CD14-positive monocyte (primary cell): ENCODE results near the gene NPSR1. TPM values are rescaled to one million over a fixed set of nuclear protein-coding genes. Genes with fewer than 3 reads are reported as not detected.

Source experiments
- DNase-seq, 3 donors: peaks; one replicate each; pipeline ENCODE4 v3.0.0-alpha.2; 2011 to 2022
- H2AFZ ChIP-seq: 2 replicates; pipeline ENCODE4 v1.6.0; 2012; ENCODE audit warnings: mild to moderate bottlenecking, low read depth, low read length, inconsistent platforms; ENCODE audit not compliant: insufficient read depth, poor library complexity, severe bottlenecking
- H3K27ac ChIP-seq, 2 donors: 1 replicate in 1 of 2; 2 replicates in 1 of 2; pipeline ENCODE4 v1.5.1; 2012 to 2013; ENCODE audit warnings: low read length in 2 of 2, control low read depth in 1 of 2, inconsistent platforms in 1 of 2, low read depth in 1 of 2, mild to moderate bottlenecking in 1 of 2
- H3K27me3 ChIP-seq, 2 donors: one replicate each; pipeline versions ENCODE4 v1.6.0 to v1.6.1; 2011 to 2013; ENCODE audit warnings: low read length in 2 of 2; ENCODE audit not compliant: control insufficient read depth in 2 of 2, insufficient read depth in 2 of 2
- H3K36me3 ChIP-seq, 2 donors: replicated peaks in 1 of 2; 1 replicate in 1 of 2; 2 replicates in 1 of 2; pipeline versions ENCODE4 v1.5.1 to v1.6.1; 2012 to 2013; ENCODE audit warnings: low read length in 2 of 2, control low read depth in 1 of 2, inconsistent platforms in 1 of 2, mild to moderate bottlenecking in 1 of 2; ENCODE audit not compliant: insufficient read depth in 2 of 2, control insufficient read depth in 1 of 2
- H3K4me1 ChIP-seq, 2 donors: 1 replicate in 1 of 2; 2 replicates in 1 of 2; pipeline versions ENCODE4 v1.5.1 to v1.6.1; 2012 to 2013; ENCODE audit warnings: low read length in 2 of 2, control low read depth in 1 of 2, inconsistent platforms in 1 of 2, mild to moderate bottlenecking in 1 of 2, moderate library complexity in 1 of 2; ENCODE audit not compliant: insufficient read depth in 2 of 2, control insufficient read depth in 1 of 2
- H3K4me2 ChIP-seq: replicated peaks from 2 replicates; pipeline ENCODE3; 2012; ENCODE audit warnings: low read length, moderate library complexity, mild to moderate bottlenecking; ENCODE audit not compliant: poor library complexity, severe bottlenecking; ENCODE audit errors: extremely low read depth
- H3K4me3 ChIP-seq, 3 experiments: fragments of 200-600 bp in 1 of 3; sonication (generic) in 1 of 3; replicated peaks in 1 of 3; 1 replicate in 2 of 3; 2 replicates in 1 of 3; pipeline ENCODE4 v1.5.1; 2011 to 2013; ENCODE audit warnings: low read length in 3 of 3, mild to moderate bottlenecking in 3 of 3, control low read depth in 2 of 3, low read depth in 2 of 3, inconsistent platforms in 1 of 3, moderate library complexity in 1 of 3
- H3K79me2 ChIP-seq: 2 replicates; pipeline ENCODE4 v1.6.0; 2012; ENCODE audit warnings: mild to moderate bottlenecking, control low read depth, inconsistent platforms, low read length, moderate library complexity; ENCODE audit not compliant: insufficient read depth
- H3K9ac ChIP-seq: 2 replicates; pipeline ENCODE4 v1.6.0; 2017; ENCODE audit warnings: low read length, mild to moderate bottlenecking; ENCODE audit not compliant: insufficient read depth, poor library complexity, severe bottlenecking
- H3K9me3 ChIP-seq, 2 donors: replicated peaks in 1 of 2; 1 replicate in 1 of 2; 2 replicates in 1 of 2; pipeline versions ENCODE4 v1.5.1 to v1.6.1; 2012 to 2013; ENCODE audit warnings: low read length in 2 of 2, control low read depth in 1 of 2; ENCODE audit not compliant: control insufficient read depth in 1 of 2, insufficient read depth in 1 of 2
- H4K20me1 ChIP-seq: 2 replicates; pipeline ENCODE4 v1.6.0; 2012; ENCODE audit warnings: mild to moderate bottlenecking, low read length, control low read depth, moderate library complexity; ENCODE audit not compliant: insufficient read depth
- H3K27ac Mint-ChIP-seq, 7 donors: one replicate each; pipeline ENCODE4 v1.8.0; 2020; ENCODE audit warnings: mild to moderate bottlenecking in 7 of 7, mixed read lengths in 7 of 7, moderate library complexity in 6 of 7, inconsistent platforms in 2 of 7
- H3K27me3 Mint-ChIP-seq, 3 donors: one replicate each; pipeline ENCODE4 v1.8.0; 2021 to 2022; ENCODE audit warnings: low read depth in 3 of 3, mild to moderate bottlenecking in 3 of 3, mixed read lengths in 3 of 3, moderate library complexity in 3 of 3, inconsistent platforms in 1 of 3
- H3K36me3 Mint-ChIP-seq, 2 donors: one replicate each; pipeline ENCODE4 v1.8.0; 2020; ENCODE audit warnings: mixed read lengths in 2 of 2, inconsistent platforms in 1 of 2, mild to moderate bottlenecking in 1 of 2
- H3K4me1 Mint-ChIP-seq: one replicate; pipeline ENCODE4 v1.8.0; 2020; ENCODE audit warnings: mild to moderate bottlenecking, mixed read lengths
- H3K4me3 Mint-ChIP-seq, 2 donors: one replicate each; pipeline ENCODE4 v1.8.0; 2020; ENCODE audit warnings: mild to moderate bottlenecking in 2 of 2, mixed read lengths in 2 of 2, moderate library complexity in 1 of 2
- H3K9me3 Mint-ChIP-seq, 7 donors: one replicate each; pipeline ENCODE4 v1.8.0; 2020 to 2022; ENCODE audit warnings: mixed read lengths in 7 of 7, mild to moderate bottlenecking in 6 of 7, moderate library complexity in 6 of 7, inconsistent platforms in 2 of 7
- WGBS: methylation state at CpG from one replicate; pipeline ENCODE4 v1.1.5; 2013; ENCODE audit warnings: missing lambda C conversion rate; ENCODE audit not compliant: insufficient coverage; 5-methylcytosine and 5-hydroxymethylcytosine counted together
- intact Hi-C, 2 donors: fragments of 100-400 bp; cut with micrococcal nuclease; formaldehyde crosslinking; loops; one replicate each; pipeline versions ENCODE4 v1.15.0 to v1.15.1; 2023
- polyA plus RNA-seq, 3 donors: library from polyadenylated mRNA; depleted of rRNA in 1 of 3; unstranded in 2 of 3; stranded (reverse) in 1 of 3; fragments of 300-500 nt in 2 of 3; fragments of >200 nt in 1 of 3; fragmentation: Illumina TruSeq in 2 of 3; gene quantifications; 1 replicate in 2 of 3; 2 replicates in 1 of 3; pipeline ENCODE4 v1.2.3, GENCODE V29; 2012 to 2021
- TF ChIP-seq, protein P1 (sequence below): fragments of 200-600 bp; IDR thresholded peaks from one replicate; pipeline ENCODE4 v1.8.0; 2022; ENCODE audit warnings: antibody characterized with exemption, mild to moderate bottlenecking

The NPSR1 gene
- polyA plus RNA-seq, 3 donors: not detected

- no peak overlapping the region for H2AFZ ChIP-seq
- no peaks in the 10 kb centered on the region for H3K79me2 ChIP-seq
- no peaks in the 10 kb centered on the region for H4K20me1 ChIP-seq
- TF ChIP-seq, protein P1, sequence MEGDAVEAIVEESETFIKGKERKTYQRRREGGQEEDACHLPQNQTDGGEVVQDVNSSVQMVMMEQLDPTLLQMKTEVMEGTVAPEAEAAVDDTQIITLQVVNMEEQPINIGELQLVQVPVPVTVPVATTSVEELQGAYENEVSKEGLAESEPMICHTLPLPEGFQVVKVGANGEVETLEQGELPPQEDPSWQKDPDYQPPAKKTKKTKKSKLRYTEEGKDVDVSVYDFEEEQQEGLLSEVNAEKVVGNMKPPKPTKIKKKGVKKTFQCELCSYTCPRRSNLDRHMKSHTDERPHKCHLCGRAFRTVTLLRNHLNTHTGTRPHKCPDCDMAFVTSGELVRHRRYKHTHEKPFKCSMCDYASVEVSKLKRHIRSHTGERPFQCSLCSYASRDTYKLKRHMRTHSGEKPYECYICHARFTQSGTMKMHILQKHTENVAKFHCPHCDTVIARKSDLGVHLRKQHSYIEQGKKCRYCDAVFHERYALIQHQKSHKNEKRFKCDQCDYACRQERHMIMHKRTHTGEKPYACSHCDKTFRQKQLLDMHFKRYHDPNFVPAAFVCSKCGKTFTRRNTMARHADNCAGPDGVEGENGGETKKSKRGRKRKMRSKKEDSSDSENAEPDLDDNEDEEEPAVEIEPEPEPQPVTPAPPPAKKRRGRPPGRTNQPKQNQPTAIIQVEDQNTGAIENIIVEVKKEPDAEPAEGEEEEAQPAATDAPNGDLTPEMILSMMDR: no peak
- H3K4me3 ChIP-seq: no peak overlapping the region
- intact Hi-C loops: no loop called here
- H3K4me2 ChIP-seq: no peak overlapping the region
- H3K9me3 ChIP-seq: no peaks in the 10 kb centered on the region
- peaks cover 0 to 5% (median 3%) of the 10 kb centered on the region in 7 donors for H3K9me3 Mint-ChIP-seq
- H3K9ac ChIP-seq: no peak overlapping the region
- DNase-seq: no peak
- H3K27ac Mint-ChIP-seq: no peak overlapping the region
- H3K27ac ChIP-seq: no peak overlapping the region
- no peaks in the 10 kb centered on the region for H3K36me3 ChIP-seq
- no peaks in the 10 kb centered on the region for H3K4me1 Mint-ChIP-seq
- H3K4me1 ChIP-seq: no peaks in the 10 kb centered on the region
- H3K27me3 ChIP-seq: no peaks in the 10 kb centered on the region
- no peaks in the 10 kb centered on the region for H3K36me3 Mint-ChIP-seq
- peaks cover 0 to 3% (median 0%) of the 10 kb centered on the region in 3 donors for H3K27me3 Mint-ChIP-seq
- H3K4me3 Mint-ChIP-seq: no peak overlapping the region
- no CpG with 5 or more reads among the region's 2 CpGs for WGBS
Measured at GRCh38 chr7:34723866-34724490, 66.0 kb downstream of the NPSR1 start.

GRCh38 chr7:34726221-34726620, 68.2 kb downstream of the NPSR1 start:
- Mint-ChIP-seq H3K36me3 (no peaks in the 10 kb centered on the region), H3K4me3 (no peak overlapping the region), H3K4me1 (no peaks in the 10 kb centered on the region), H3K27me3 (peaks cover 0 to 3% (median 0%) of the 10 kb centered on the region in 3 donors), H3K9me3 (peaks cover 0 to 3% (median 2%) of the 10 kb centered on the region in 7 donors), H3K27ac (no peak overlapping the region)
- TF ChIP-seq, protein P1: no peak
- Histone ChIP-seq H3K9ac (no peak overlapping the region), H3K27me3 (no peaks in the 10 kb centered on the region), H3K4me1 (no peaks in the 10 kb centered on the region), H3K27ac (no peak overlapping the region), H4K20me1 (no peaks in the 10 kb centered on the region), H3K36me3 (no peaks in the 10 kb centered on the region), H3K79me2 (no peaks in the 10 kb centered on the region), H2AFZ (no peak overlapping the region), H3K9me3 (no peaks in the 10 kb centered on the region), H3K4me3 (no peak overlapping the region), H3K4me2 (no peak overlapping the region)
- no CpG with 5 or more reads among the region's 1 CpG for WGBS
- DNase-seq: no peak
- intact Hi-C loops: no loop called here
